ENCODE measurements around the gene GCNT2. TPM values are rescaled to one million over a fixed set of nuclear protein-coding genes. Genes with fewer than 3 reads are reported as not detected.
A peak's percentile ranks its signal among the peaks of the same experiment; 100 is the strongest.
"Not testable (repeated sequence)": the region's sequence is repeated elsewhere in the genome, so short reads cannot be mapped to it uniquely, and the experiment has no call there.

The GCNT2 gene
- total and polyA plus RNA-seq, 12 donors: 5.1 to 67.9 (median 45.0) TPM

- Histone ChIP-seq H3K36me3 (no peaks in the 10 kb centered on the region), H3K4me1 (peaks cover 0 to 69% (median 23%) of the 10 kb centered on the region in 9 donors), H3K27me3 (no peaks in the 10 kb centered on the region), H3K4me3 (peak overlapping the region in 9 of 10 donors; percentile 13 to 58 (median 39)), H3K27ac (peak overlapping the region; percentile 8 to 79 (median 61)), H3K9me3 (peaks cover 0 to 4% (median 0%) of the 10 kb centered on the region in 11 donors)
- intact Hi-C loops (cut with DNase I): loop anchor here in 2 of 10 donors (10.0 kb wide), 2 partner anchors 85 to 95 kb away; no protein-coding TSS in a partner anchor
- WGBS, 2 donors: 50 to 59% methylated on average over 16 of the region's 16 CpGs
- no peak for TF ChIP-seq CTCF (IDR thresholded peaks at IDR 0.05)
- DNase-seq: no peak
- peak in 5 of 8 donors; percentile 36 to 61 (median 37) for ATAC-seq
Measured at GRCh38 chr6:10529231-10529801, 8.2 kb downstream of the GCNT2 start.

GRCh38 chr6:10529828-10530374 is 8.8 kb downstream of the GCNT2 start:
- intact Hi-C loops (cut with DNase I): loop anchor here in 2 of 10 donors (10.0 kb wide), 2 partner anchors 85 to 95 kb away; no protein-coding TSS in a partner anchor
- not testable (repeated sequence) for DNase-seq, H3K36me3 ChIP-seq, ATAC-seq, H3K27me3 ChIP-seq, H3K9me3 ChIP-seq
- Histone ChIP-seq H3K27ac (peak overlapping the region; percentile 8 to 79 (median 61)), H3K4me1 (peaks cover 0 to 75% (median 26%) of the 10 kb centered on the region in 9 donors), H3K4me3 (peak overlapping the region in 8 of 10 donors; percentile 13 to 58 (median 46))
- WGBS, 2 donors: 78 to 85% methylated on average over 13 of the region's 13 CpGs

- peaks cover 0 to 4% (median 0%) of the 10 kb centered on the region in 11 donors for H3K9me3 ChIP-seq
- H3K4me3 ChIP-seq: peak overlapping the region in 5 of 10 donors; percentile 3 to 54 (median 38)
- DNase-seq (no peak), ATAC-seq (peak in 3 of 8 donors; percentile 30 to 44 (median 43))
- TF ChIP-seq CTCF (IDR thresholded peaks at IDR 0.05): no peak
- peaks cover 0 to 77% (median 20%) of the 10 kb centered on the region in 9 donors for H3K4me1 ChIP-seq
- no peaks in the 10 kb centered on the region for H3K27me3 ChIP-seq
- peak overlapping the region in 6 of 10 donors; percentile 8 to 48 (median 32) for H3K27ac ChIP-seq
- intact Hi-C loops (cut with DNase I): no loop called here
- WGBS, 2 donors: 30 to 56% methylated on average over 1 of the region's 1 CpG
- no peaks in the 10 kb centered on the region for H3K36me3 ChIP-seq
Measured at GRCh38 chr6:10531503-10531902, 10.4 kb downstream of the GCNT2 start.

GRCh38 chr6:10531942-10532341 is 10.8 kb downstream of the GCNT2 start:
- Histone ChIP-seq H3K9me3 (peaks cover 0 to 4% (median 0%) of the 10 kb centered on the region in 11 donors), H3K4me1 (peaks cover 0 to 77% (median 19%) of the 10 kb centered on the region in 9 donors), H3K36me3 (no peaks in the 10 kb centered on the region), H3K27ac (peak overlapping the region in 6 of 10 donors; percentile 8 to 48 (median 32)), H3K27me3 (no peaks in the 10 kb centered on the region), H3K4me3 (peak overlapping the region in 6 of 10 donors; percentile 4 to 54 (median 32))
- TF ChIP-seq CTCF (IDR thresholded peaks at IDR 0.05): no peak
- intact Hi-C loops (cut with DNase I): no loop called here
- WGBS, 2 donors: 55 to 56% methylated on average over 9 of the region's 9 CpGs
- peak in 4 of 8 donors; percentile 37 to 59 (median 45) for ATAC-seq
- DNase-seq: no peak
